Osteocyte (in vitro differentiated cells): Measurements from ENCODE around the gene TBX6. TPM values are rescaled to one million over a fixed set of nuclear protein-coding genes. Genes with fewer than 3 reads are reported as not detected.

Source experiments
- DNase-seq: peaks from one replicate; pipeline ENCODE4 v3.0.0; 2021; ENCODE audit warnings: mixed read lengths; ENCODE audit not compliant: unreplicated experiment; ENCODE audit errors: extremely low spot score
- H3K27ac Mint-ChIP-seq: one replicate; pipeline ENCODE4 v1.8.0; 2021; ENCODE audit warnings: mild to moderate bottlenecking, mixed read lengths; ENCODE audit not compliant: unreplicated experiment
- H3K27me3 Mint-ChIP-seq: one replicate; pipeline ENCODE4 v1.8.0; 2021; ENCODE audit warnings: mixed read lengths; ENCODE audit not compliant: unreplicated experiment
- H3K36me3 Mint-ChIP-seq: one replicate; pipeline ENCODE4 v1.8.0; 2021; ENCODE audit warnings: mixed read lengths; ENCODE audit not compliant: unreplicated experiment
- H3K4me1 Mint-ChIP-seq: one replicate; pipeline ENCODE4 v1.8.0; 2021; ENCODE audit warnings: mixed read lengths; ENCODE audit not compliant: unreplicated experiment
- H3K4me3 Mint-ChIP-seq: one replicate; pipeline ENCODE4 v1.8.0; 2021; ENCODE audit warnings: mild to moderate bottlenecking, moderate library complexity, mixed read lengths; ENCODE audit not compliant: unreplicated experiment
- H3K9me3 Mint-ChIP-seq: one replicate; pipeline ENCODE4 v1.8.0; 2021; ENCODE audit warnings: mixed read lengths; ENCODE audit not compliant: unreplicated experiment
- total RNA-seq: library from RNA; stranded (reverse); gene quantifications from 2 replicates; pipeline ENCODE4 v1.2.1, GENCODE V29; 2021
- TF ChIP-seq, protein P1 (sequence below): fragments of 200-600 bp; sonication (generic); IDR thresholded peaks from 2 replicates; pipeline ENCODE4 v1.5.0; 2021; ENCODE audit warnings: antibody characterized with exemption, mild to moderate bottlenecking, moderate library complexity

Gene TBX6
- total RNA-seq, 1 donor from 2014 or later, result 0.75 TPM

DNA sequence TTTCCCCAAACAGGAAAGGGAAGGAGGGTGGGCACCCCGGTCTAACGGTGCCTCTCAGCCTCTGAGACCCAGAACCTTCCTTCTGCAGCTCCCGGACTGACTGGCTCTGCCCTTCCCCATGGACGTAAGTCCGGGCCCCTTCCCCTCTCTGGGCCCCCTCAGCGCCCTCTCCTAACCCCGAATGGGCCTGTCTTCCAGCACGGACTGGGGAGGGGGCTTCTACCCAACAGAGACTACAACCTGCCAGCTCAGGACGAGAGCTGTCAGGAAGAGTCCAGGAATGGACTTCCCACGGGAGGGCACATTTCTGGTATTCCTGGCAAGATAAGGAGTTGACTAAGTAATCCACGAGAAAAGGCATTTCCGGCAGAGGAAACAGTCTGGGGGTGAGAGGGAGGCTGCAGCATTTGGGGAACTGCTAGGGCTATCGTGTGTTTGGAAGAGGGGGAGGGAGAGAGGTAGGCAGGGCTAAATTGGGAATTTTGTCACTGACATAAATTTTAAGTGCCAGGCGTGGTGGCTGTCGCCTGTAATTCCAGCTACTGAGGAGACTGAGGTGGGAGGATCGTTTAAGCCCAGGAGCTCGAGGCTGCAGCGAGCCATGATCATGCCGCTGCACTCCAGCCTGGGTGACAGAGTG is 38.2 kb downstream of the TBX6 start:
- peak overlapping the region; percentile 64 for H3K27ac Mint-ChIP-seq
- no peaks in the 10 kb centered on the region for H3K36me3 Mint-ChIP-seq
- DNase-seq, result no peak
- TF ChIP-seq, protein P1, sequence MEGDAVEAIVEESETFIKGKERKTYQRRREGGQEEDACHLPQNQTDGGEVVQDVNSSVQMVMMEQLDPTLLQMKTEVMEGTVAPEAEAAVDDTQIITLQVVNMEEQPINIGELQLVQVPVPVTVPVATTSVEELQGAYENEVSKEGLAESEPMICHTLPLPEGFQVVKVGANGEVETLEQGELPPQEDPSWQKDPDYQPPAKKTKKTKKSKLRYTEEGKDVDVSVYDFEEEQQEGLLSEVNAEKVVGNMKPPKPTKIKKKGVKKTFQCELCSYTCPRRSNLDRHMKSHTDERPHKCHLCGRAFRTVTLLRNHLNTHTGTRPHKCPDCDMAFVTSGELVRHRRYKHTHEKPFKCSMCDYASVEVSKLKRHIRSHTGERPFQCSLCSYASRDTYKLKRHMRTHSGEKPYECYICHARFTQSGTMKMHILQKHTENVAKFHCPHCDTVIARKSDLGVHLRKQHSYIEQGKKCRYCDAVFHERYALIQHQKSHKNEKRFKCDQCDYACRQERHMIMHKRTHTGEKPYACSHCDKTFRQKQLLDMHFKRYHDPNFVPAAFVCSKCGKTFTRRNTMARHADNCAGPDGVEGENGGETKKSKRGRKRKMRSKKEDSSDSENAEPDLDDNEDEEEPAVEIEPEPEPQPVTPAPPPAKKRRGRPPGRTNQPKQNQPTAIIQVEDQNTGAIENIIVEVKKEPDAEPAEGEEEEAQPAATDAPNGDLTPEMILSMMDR, result no peak
- H3K4me3 Mint-ChIP-seq, result peak overlapping the region; percentile 88
- peaks cover 17% of the 10 kb centered on the region for H3K4me1 Mint-ChIP-seq
- H3K27me3 Mint-ChIP-seq, result no peaks in the 10 kb centered on the region
- no peaks in the 10 kb centered on the region for H3K9me3 Mint-ChIP-seq

GRCh38 chr16:30052671-30053372 is 38.9 kb downstream of the TBX6 start:
- no peaks in the 10 kb centered on the region for H3K9me3 Mint-ChIP-seq
- DNase-seq, result peak; percentile 97
- peak overlapping the region; percentile 88 for H3K4me3 Mint-ChIP-seq
- H3K27me3 Mint-ChIP-seq, result no peaks in the 10 kb centered on the region
- H3K27ac Mint-ChIP-seq, result peak overlapping the region; percentile 68
- no peaks in the 10 kb centered on the region for H3K36me3 Mint-ChIP-seq
- H3K4me1 Mint-ChIP-seq, result peaks cover 17% of the 10 kb centered on the region
- TF ChIP-seq, protein P1, result no peak

GRCh38 chr16:30051518-30051917 is 40.2 kb downstream of the TBX6 start:
- Mint-ChIP-seq H3K9me3 (no peaks in the 10 kb centered on the region), H3K4me3 (peak overlapping the region; percentile 40), H3K36me3 (no peaks in the 10 kb centered on the region), H3K27me3 (no peaks in the 10 kb centered on the region), H3K27ac (no peak overlapping the region), H3K4me1 (peaks cover 17% of the 10 kb centered on the region)
- no peak for DNase-seq
- TF ChIP-seq, protein P1, result no peak

DNA sequence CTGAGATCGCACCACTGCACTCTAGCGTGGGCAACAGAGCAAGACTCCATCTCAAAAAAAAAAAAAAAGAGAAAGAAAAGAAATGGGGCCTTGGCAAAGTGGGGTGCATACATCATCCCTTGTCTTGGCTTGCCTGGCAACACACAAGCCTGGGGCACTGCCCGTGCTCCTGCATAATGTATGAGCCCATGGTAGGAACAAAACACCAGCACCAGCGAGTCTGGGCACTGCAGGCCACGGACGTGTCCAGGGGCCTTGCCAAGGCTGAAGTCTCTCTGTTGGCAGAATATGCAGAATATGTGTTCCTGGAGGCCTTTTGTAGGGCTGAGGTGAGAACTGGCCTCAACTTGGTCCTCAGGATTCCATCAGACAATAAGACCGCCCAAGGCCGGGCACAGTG is 41.9 kb downstream of the TBX6 start:
- no peaks in the 10 kb centered on the region for H3K36me3 Mint-ChIP-seq
- no peak for DNase-seq
- peaks cover 17% of the 10 kb centered on the region for H3K4me1 Mint-ChIP-seq
- H3K27me3 Mint-ChIP-seq, result no peaks in the 10 kb centered on the region
- no peak overlapping the region for H3K27ac Mint-ChIP-seq
- no peaks in the 10 kb centered on the region for H3K9me3 Mint-ChIP-seq
- TF ChIP-seq, protein P1, result no peak
- no peak overlapping the region for H3K4me3 Mint-ChIP-seq

DNA sequence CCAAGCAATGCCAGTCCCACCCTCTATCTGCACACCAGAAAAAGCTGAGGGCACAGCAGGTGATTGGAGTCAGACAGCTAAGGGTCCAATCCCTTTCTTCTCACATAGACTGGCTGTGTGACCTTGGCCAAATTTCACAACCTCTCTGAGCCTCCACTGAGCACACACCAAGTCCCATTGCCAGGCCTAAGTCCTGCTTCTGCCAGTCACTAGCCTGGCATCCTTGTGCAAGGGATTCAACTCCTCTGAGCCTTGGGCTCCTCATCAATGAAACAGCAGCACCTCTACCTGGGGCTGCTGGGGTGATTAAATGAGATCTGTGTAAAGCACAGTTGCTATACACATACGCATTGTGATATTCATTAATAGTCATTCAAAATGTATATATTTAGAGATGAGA is 45.1 kb downstream of the TBX6 start:
- Mint-ChIP-seq H3K4me1 (peaks cover 2% of the 10 kb centered on the region), H3K27ac (no peak overlapping the region), H3K27me3 (no peaks in the 10 kb centered on the region), H3K36me3 (no peaks in the 10 kb centered on the region), H3K4me3 (no peak overlapping the region), H3K9me3 (no peaks in the 10 kb centered on the region)
- TF ChIP-seq, protein P1, result no peak
- DNase-seq, result no peak
